Measurements from ENCODE around the gene LBHD2.

DNA sequence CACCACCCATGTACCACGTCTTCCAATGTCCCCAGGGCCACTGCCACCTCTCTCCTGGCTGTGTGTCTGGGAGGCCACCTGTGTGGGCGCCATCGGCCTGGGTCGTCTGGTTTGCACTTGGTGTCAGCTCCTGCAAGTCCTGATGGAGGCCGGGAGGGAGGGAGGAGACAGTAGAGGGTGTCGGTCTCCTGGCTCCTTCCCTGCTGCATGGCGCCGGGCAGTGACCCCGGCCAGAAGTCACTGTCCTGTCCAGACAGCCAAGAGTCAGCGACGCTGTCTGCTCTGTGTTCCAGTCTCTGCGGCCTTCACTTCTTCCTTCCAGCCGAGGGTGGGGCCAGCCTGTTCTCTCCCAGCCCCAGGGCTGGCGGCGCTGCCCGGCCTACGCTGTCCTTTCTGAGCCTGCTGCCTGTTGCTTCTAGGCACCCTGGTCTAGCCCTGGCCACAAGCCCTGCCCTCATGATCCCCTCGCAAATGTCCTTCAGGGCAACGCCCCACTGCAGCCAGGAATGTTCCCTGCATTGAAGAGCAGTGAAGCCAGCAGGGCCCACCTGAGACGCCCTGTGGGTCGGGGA lies 13.0 kb upstream of the LBHD2 start:
- TF ChIP-seq, protein P1, sequence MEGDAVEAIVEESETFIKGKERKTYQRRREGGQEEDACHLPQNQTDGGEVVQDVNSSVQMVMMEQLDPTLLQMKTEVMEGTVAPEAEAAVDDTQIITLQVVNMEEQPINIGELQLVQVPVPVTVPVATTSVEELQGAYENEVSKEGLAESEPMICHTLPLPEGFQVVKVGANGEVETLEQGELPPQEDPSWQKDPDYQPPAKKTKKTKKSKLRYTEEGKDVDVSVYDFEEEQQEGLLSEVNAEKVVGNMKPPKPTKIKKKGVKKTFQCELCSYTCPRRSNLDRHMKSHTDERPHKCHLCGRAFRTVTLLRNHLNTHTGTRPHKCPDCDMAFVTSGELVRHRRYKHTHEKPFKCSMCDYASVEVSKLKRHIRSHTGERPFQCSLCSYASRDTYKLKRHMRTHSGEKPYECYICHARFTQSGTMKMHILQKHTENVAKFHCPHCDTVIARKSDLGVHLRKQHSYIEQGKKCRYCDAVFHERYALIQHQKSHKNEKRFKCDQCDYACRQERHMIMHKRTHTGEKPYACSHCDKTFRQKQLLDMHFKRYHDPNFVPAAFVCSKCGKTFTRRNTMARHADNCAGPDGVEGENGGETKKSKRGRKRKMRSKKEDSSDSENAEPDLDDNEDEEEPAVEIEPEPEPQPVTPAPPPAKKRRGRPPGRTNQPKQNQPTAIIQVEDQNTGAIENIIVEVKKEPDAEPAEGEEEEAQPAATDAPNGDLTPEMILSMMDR (IDR thresholded peaks at IDR 0.05) = no peak
- TF ChIP-seq EP300 (IDR thresholded peaks at IDR 0.05) = no peak
- no peak for TF ChIP-seq POLR2A (IDR thresholded peaks at IDR 0.05)
